ENCODE results near the gene UBL4A.
A peak's percentile ranks its signal among the peaks of the same experiment; 100 is the strongest.

UBL4A gene

DNA sequence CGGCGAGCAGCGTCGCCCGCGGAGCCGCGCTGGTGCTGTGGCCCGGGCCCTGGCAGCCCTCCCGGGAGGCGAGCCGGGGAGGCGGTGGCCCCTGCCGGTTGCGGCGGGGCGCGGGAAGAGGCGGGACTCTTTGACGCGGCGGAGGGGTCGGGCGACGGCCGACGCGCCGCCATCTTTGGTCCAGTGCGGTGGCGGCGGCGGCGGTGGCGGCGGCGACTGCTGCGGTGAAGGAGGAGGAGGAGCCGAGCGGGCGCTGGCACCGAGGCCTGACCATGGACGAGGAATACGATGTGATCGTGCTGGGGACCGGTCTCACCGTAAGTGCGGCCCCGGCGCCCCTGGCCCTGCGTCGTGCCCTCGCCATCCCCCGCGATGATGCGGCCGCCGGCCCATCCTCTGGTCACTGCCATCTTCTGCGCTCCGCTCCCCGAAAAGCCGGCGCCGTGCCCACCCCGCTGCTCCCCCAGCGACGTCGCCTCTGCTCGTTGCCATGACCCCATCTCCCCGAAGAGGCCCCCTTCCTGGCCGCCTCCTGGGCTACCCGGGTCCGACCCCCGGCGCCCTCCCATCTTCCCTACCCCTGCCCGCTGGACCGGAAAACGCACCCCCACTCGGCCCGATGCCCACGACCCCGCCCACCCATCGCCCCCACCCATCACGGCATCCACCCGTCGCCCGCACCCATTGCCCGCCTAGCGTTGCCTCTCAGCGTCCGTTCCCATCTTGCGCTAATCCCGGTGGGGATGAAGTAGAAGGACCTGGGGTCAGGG, 49.2 kb downstream of the UBL4A start, which contains the start of gene GDI1:
GDI1 (plus strand) TSS at position 172 of the 770 bp plus-strand sequence; CDS start at position 273, 101 bp downstream.
- DNase-seq = peak; percentile 73 to 84 (median 73)

DNA sequence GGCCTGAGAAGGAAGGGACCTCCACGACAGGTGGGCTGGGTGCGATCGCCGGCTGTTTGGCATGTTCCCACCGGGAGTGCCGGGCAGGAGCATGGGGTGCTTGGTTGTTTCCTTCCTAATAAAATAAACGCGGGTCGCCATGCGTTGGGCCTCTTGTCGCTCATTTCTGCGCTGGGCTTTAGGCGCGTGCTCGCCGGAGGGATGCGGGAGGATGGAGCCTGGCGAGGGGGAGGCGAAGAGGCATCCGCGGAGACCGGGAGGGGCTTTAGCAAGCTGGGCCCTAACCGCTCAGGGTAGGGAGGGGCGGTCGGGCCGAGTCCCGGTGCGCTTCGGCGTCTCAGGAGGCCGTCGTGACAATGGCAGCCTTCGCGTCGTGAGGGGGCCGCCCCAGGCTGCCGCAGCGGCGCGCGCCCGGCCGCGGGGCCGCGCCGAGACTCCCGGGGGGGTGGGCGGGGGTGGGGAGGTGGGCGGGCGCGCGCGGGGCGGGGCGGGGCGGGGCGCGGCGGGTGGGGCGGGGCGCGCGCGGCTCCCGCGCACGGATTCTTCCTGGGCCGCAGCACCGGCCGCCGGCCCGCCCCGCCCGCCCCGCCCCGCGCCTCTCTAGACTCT, 49.9 kb downstream of the UBL4A start:
- peak; percentile 67 to 73 (median 70) for DNase-seq

DNA sequence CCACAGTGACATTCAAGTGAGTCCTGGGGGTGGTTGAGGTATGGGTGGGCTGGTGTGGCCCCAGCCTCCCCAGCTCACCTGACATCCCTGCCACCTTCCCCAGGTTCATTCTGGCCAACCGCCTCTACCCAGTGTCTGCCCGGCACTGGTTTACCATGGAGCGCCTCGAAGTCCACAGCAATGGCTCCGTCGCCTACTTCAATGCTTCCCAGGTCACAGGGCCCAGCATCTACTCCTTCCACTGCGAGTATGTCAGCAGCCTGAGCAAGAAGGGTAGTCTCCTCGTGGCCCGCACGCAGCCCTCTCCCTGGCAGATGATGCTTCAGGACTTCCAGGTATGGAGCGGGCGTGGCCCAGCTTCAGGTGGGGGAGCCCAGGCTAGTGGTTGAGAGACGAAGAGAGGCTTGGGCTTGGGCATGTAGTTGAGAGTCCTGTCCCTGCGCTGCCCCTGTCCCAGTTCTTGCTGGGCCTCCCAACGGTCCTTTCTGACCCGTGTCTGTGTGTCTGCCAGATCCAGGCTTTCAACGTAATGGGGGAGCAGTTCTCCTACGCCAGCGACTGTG, 51.2 kb downstream of the UBL4A start:
- no peak for DNase-seq

DNA sequence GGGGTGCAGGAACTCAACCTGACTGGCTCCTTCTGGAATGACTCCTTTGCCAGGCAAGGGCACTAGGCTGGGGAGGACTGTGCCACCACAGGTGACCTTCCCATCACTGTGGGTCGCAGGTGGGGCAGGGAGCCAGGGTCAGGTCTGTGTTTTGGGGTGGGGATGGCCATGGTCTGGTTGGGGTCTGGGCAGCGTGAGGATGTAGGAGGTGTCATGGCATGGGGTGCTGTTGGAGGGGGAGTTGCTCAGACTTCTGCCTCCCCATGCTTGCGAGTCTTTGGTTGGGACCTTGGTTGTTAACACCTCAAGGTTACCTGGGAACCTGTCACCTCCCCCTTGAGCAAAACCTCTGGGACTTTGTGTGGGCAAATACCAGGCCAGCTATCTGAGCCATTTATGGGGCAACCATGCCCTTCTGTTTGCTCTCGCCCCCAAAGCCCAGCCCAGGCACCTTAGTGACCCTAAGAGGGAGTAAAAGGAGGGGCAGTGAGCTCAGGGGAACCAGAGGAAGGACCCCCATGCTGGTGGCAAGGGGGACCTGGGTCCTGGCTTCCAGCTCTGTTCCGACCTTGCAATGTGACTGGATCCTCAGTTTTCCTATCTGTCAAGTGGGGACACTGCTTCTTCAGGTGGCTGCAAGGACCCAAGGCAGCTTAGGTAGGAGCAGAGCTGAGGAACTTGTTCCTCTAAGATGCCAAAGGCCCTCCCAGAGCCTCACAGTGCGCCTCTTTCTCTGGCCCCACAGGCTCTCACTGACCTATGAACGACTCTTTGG, 51.8 kb downstream of the UBL4A start:
- DNase-seq = no peak
